GM18508 (cell line): ENCODE data around the gene AMBRA1.
A peak's percentile ranks its signal among the peaks of the same experiment; 100 is the strongest.

Experiments used
- ATAC-seq: cut with Tn5 transposase; IDR thresholded peaks from one replicate; pipeline ENCODE4 v1.9.1; 2021; ENCODE audit warnings: moderate number of reproducible peaks; ENCODE audit not compliant: insufficient read depth, unreplicated experiment

Gene AMBRA1

GRCh38 chr11:46593550-46594373, at the start of gene AMBRA1:
Gene AMBRA1, minus strand, starts transcription at chr11:46594023. Its CDS starts 45,643 bp downstream, at chr11:46548380.
- no peak for ATAC-seq

DNA sequence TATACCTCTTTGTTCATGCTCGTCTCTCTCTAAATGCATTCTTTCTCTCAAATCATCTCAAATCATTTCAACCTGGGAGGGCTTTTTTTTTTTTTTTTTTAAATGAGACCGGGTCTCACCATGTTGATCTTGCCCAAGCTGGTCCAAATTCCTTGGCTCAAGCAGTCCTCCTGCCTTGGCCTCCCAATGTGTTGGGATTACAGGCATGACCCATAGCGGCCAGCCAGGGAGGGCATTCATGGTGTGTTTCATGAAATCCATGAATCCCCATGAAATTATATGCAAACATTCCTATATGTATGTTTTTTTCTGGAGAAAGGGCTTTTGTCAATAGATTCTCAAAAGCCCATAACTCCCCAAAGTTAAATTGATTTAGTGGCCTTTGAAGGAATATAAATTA, 49.7 kb upstream of the AMBRA1 start:
- no peak for ATAC-seq

- no peak for ATAC-seq
Measured at GRCh38 chr11:46642627-46643335, 49.0 kb upstream of the AMBRA1 start.

DNA sequence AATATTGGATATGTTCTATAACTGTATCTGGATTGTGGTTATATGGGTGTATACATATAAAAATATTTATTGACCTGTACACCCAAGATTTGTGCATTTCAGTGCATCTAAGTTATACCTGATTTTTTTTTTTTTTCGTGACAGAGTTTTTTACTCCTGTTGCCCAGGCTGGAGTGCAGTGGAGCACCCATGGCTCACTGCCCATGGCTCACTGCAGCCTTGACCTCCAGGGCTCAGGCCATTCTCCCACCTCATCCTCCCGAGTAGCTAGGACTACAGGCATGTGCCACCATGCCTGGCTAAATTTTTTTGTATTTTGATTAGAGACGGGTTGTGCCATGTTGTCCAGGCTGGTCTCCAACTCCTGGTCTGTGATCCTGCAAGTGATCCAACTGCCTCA, 47.8 kb upstream of the AMBRA1 start:
- no peak for ATAC-seq

DNA sequence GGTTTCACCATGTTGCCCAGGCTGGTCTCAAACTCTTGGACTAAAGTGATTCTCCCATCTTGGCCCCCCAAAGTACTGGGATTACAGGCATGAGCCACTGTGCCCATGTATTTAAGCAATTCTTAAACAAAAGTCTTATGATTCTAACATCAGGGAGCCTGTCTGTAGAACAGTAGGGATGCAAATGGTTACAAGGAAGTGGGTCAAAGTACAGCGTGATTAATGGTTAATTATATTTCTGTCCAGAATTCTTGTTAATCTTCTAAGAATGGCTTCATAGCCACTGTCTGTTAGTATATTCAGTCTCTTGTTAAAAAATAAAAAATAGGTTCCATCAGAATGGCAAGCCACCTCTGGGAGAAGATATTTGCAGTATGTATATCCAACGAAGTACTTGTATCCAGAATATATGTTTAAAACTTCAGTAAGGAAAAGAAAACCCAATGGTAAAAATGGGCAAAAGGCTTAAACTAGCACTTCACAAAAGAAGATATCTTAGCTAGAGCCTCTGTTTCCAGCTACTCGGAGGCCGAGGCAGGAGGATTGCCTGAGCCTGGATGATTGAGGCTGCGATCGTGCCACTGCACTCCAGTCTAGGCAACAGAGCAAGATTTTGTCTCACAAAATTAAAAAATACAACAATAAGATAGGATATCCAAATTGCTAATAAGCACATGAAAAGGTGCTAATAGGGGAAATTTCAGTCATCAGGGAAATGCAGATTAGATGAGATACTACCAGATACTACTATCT, 46.4 kb upstream of the AMBRA1 start:
- ATAC-seq = no peak

GRCh38 chr11:46639197-46639839, 45.5 kb upstream of the AMBRA1 start:
- no peak for ATAC-seq

DNA sequence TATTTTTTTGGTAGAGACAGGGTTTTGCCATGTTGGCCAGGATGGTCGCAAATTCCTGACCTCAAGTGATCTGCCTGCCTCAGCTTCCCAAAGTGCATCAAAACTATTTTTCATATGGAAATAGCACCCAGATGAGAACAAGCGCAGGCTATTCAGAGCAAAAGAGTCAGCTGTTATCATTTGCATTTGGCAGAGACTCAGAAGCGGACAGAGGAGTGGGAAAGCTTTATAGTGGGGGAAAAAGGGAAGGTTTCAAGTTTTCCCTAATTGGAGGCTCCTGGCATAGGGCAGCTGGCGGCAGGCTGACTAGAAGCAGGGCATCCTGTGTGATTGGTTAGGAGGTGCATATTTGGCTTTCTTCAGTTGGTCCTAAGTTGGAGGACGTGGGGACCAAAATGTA, 43.7 kb upstream of the AMBRA1 start:
- ATAC-seq = no peak

DNA sequence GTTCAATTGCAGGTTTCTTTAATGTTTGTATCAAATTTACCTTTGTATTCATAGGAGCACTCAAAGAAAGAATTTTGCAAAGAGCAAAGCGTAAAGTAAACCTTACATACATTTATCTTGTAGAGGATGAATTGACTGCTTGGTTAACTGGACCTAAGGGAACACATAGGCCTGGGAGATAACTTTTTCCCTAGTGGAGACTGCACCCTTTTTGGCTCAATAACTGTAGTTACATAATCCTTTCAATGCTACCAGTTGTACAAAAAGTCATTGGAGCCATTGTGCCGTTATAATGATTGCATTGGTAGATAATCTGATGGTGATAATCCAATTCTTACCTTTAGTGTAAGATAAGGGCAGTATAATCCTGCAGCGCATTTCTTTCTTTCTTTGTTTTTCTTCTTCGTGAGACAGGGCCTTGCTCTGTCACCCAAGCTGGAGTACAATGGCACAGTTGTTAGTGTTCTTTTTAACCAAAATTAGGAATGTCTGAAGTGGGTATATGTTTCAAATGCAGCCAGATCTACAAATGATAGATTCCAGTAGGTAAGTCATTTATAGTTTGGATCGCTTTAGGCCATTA, 41.8 kb upstream of the AMBRA1 start:
- ATAC-seq = no peak

GRCh38 chr11:46633291-46634217, 39.7 kb upstream of the AMBRA1 start:
- no peak for ATAC-seq

- no peak for ATAC-seq
Measured at GRCh38 chr11:46632502-46632901, 38.7 kb upstream of the AMBRA1 start.

DNA sequence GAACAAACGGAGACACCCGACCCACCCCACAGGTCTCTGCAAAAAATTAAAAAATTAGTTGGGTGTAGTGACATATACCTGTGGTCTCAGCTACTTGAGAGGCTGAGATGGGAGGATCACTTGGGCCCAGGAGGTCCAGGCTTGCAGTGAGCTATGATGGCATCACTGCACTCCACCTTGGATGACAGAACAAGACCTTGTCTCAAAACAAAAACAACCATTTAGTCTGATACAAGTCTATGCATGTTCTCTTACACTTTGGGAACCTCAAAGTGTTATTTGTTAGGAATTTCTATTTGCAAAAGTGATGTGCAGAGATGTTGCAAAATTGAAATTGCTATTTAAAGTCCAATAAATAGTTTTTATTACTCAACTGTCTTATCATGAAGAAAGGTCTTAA, 37.9 kb upstream of the AMBRA1 start:
- ATAC-seq = no peak

DNA sequence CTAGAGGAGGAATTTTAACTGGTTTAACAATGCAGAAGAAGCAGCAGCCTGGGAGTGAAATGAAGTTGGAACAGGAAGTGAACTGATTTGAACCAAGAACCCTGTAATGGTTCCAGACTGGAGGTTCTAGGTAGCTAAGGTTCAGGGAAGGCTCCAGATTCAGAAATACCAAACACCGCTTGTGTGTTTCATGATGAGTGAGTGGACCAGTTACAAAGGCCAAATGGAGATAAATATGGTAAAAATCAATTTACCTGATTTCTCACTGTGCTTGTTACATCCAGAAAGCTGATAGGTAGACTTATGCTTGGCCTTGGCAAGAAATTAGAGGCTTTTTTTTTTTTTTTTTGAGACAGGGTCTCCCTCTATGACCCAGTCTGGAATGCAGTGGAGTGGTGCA, 36.4 kb upstream of the AMBRA1 start:
- ATAC-seq = no peak

DNA sequence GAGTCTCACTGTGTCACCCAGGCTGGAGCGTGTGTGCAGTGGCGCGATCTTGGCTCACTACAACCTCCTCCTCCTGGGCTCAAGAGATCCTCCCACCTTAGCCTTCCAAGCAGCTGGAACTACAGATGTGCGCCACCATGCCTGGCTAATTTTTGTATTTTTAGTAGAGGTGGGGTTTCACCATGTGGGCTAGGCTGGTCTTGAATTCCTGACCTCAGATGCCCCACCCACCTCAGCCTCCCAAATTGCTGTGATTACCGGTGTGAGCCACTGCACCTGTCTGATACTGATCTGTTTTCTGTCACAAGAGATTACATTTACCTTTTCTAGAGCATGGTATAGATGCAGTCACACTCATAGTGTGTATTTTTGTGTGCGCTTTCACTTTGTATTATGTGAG, 35.1 kb upstream of the AMBRA1 start:
- ATAC-seq = no peak

- ATAC-seq = no peak
Measured at GRCh38 chr11:46625406-46625805, 31.6 kb upstream of the AMBRA1 start.

GRCh38 chr11:46618837-46619236, 25.0 kb upstream of the AMBRA1 start:
- ATAC-seq = no peak

- no peak for ATAC-seq
Measured at GRCh38 chr11:46617972-46618314, 24.1 kb upstream of the AMBRA1 start.

GRCh38 chr11:46617134-46617971, 23.5 kb upstream of the AMBRA1 start, which contains the start of the genes ATG13 and HARBI1:
Gene ATG13, plus strand, starts transcription at chr11:46617553. Its CDS starts 26,739 bp downstream, at chr11:46644292.
Gene HARBI1, minus strand, starts transcription at chr11:46617227. Its CDS starts 990 bp downstream, at chr11:46616237.
- ATAC-seq = peak; percentile 73

DNA sequence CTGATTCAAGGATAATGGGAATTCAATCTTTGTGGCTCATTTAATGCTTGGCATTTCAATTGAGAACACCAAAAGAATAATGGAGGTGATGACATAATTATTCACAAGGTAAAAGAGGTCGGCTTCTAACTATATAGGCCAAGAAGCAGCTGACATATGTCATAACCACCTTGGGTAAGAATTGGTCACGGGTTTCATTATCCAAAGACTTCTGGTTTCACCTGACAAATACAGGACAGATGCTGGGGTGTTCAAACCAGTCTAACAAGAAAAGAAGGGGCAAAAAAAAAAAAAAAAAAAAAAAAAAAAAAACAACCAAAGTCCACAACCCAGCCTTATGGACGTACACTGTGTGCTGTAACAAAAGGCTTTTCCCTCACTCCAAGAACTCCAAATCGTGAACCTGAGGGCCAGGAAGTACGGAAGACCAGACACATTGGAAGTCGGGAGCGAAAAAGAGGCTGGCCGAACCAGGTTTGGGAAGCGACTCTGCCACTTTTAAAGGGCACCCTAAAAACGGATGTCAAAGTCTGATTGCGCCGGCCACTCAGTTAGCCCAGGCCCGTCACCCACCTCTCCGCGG, 22.8 kb upstream of the AMBRA1 start:
- ATAC-seq = no peak
